ENCODE measurements around the gene CCDC177.

The CCDC177 gene

GRCh38 chr14:69560826-69561225, 13.8 kb downstream of the CCDC177 start:
- no peak for DNase-seq

- DNase-seq, result no peak
Observed at GRCh38 chr14:69559581-69560011, 15.1 kb downstream of the CCDC177 start.

- DNase-seq, result no peak
Observed at GRCh38 chr14:69558774-69559173, 15.9 kb downstream of the CCDC177 start.

- DNase-seq, result peak; percentile 26
Observed at GRCh38 chr14:69554500-69554899, 20.2 kb downstream of the CCDC177 start.

GRCh38 chr14:69553252-69553651, 21.4 kb downstream of the CCDC177 start:
- DNase-seq, result peak; percentile 70

GRCh38 chr14:69551511-69551910, 23.2 kb downstream of the CCDC177 start:
- DNase-seq, result no peak

GRCh38 chr14:69548566-69548965, 26.1 kb downstream of the CCDC177 start:
- no peak for DNase-seq

GRCh38 chr14:69547701-69548348, 26.8 kb downstream of the CCDC177 start:
- peak; percentile 27 for DNase-seq

- DNase-seq, result peak; percentile 73
Observed at GRCh38 chr14:69543341-69544115, 31.1 kb downstream of the CCDC177 start.

GRCh38 chr14:69542311-69542710, 32.4 kb downstream of the CCDC177 start:
- DNase-seq, result no peak

- DNase-seq, result no peak
Observed at GRCh38 chr14:69540654-69541335, 33.9 kb downstream of the CCDC177 start.

GRCh38 chr14:69539631-69540410, 34.9 kb downstream of the CCDC177 start:
- DNase-seq, result peak; percentile 48

- no peak for DNase-seq
Observed at GRCh38 chr14:69538766-69539165, 35.9 kb downstream of the CCDC177 start.

GRCh38 chr14:69537900-69538299, 36.8 kb downstream of the CCDC177 start:
- no peak for DNase-seq

GRCh38 chr14:69536971-69537370, 37.7 kb downstream of the CCDC177 start:
- no peak for DNase-seq

- peak; percentile 64 for DNase-seq
Observed at GRCh38 chr14:69535230-69535848, 39.3 kb downstream of the CCDC177 start.

GRCh38 chr14:69532561-69533340, 41.9 kb downstream of the CCDC177 start:
- DNase-seq, result no peak

GRCh38 chr14:69531135-69531534, 43.5 kb downstream of the CCDC177 start:
- no peak for DNase-seq

- no peak for DNase-seq
Observed at GRCh38 chr14:69530095-69530494, 44.6 kb downstream of the CCDC177 start.

- DNase-seq, result no peak
Observed at GRCh38 chr14:69529563-69529962, 45.1 kb downstream of the CCDC177 start.

- no peak for DNase-seq
Observed at GRCh38 chr14:69528930-69529329, 45.7 kb downstream of the CCDC177 start.

Data from fibroblast of skin of scalp (primary cell).